ENCODE data around the gene WRAP53. TPM values are rescaled to one million over a fixed set of nuclear protein-coding genes. Genes with fewer than 3 reads are reported as not detected.

The WRAP53 gene
- total RNA-seq, 1 donor from 2014 or later = 13.4 TPM

GRCh38 chr17:7709031-7709430, 20.8 kb downstream of the WRAP53 start:
- no peaks in the 10 kb centered on the region for H3K36me3 Mint-ChIP-seq (ENCODE audit: unreplicated experiment)
- no peak overlapping the region for H3K27ac Mint-ChIP-seq (ENCODE audit: unreplicated experiment)
- H3K4me1 Mint-ChIP-seq (ENCODE audit: unreplicated experiment) = peaks cover 19% of the 10 kb centered on the region
- TF ChIP-seq, protein P1, sequence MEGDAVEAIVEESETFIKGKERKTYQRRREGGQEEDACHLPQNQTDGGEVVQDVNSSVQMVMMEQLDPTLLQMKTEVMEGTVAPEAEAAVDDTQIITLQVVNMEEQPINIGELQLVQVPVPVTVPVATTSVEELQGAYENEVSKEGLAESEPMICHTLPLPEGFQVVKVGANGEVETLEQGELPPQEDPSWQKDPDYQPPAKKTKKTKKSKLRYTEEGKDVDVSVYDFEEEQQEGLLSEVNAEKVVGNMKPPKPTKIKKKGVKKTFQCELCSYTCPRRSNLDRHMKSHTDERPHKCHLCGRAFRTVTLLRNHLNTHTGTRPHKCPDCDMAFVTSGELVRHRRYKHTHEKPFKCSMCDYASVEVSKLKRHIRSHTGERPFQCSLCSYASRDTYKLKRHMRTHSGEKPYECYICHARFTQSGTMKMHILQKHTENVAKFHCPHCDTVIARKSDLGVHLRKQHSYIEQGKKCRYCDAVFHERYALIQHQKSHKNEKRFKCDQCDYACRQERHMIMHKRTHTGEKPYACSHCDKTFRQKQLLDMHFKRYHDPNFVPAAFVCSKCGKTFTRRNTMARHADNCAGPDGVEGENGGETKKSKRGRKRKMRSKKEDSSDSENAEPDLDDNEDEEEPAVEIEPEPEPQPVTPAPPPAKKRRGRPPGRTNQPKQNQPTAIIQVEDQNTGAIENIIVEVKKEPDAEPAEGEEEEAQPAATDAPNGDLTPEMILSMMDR (IDR thresholded peaks at IDR 0.05) = no peak
- H3K4me3 Mint-ChIP-seq (ENCODE audit: unreplicated experiment) = no peak overlapping the region
- H3K27me3 Mint-ChIP-seq (ENCODE audit: unreplicated experiment) = peaks cover 45% of the 10 kb centered on the region
- no peaks in the 10 kb centered on the region for H3K9me3 Mint-ChIP-seq (ENCODE audit: unreplicated experiment)
- no peak for DNase-seq (ENCODE audit: extremely low spot score, unreplicated experiment)

GRCh38 chr17:7710301-7710700, 22.0 kb downstream of the WRAP53 start:
- TF ChIP-seq, protein P1 (IDR thresholded peaks at IDR 0.05) = no peak
- H3K4me1 Mint-ChIP-seq (ENCODE audit: unreplicated experiment) = peaks cover 12% of the 10 kb centered on the region
- no peak overlapping the region for H3K27ac Mint-ChIP-seq (ENCODE audit: unreplicated experiment)
- no peaks in the 10 kb centered on the region for H3K36me3 Mint-ChIP-seq (ENCODE audit: unreplicated experiment)
- no peaks in the 10 kb centered on the region for H3K9me3 Mint-ChIP-seq (ENCODE audit: unreplicated experiment)
- DNase-seq (ENCODE audit: extremely low spot score, unreplicated experiment) = no peak
- peaks cover 45% of the 10 kb centered on the region for H3K27me3 Mint-ChIP-seq (ENCODE audit: unreplicated experiment)
- H3K4me3 Mint-ChIP-seq (ENCODE audit: unreplicated experiment) = no peak overlapping the region

DNA sequence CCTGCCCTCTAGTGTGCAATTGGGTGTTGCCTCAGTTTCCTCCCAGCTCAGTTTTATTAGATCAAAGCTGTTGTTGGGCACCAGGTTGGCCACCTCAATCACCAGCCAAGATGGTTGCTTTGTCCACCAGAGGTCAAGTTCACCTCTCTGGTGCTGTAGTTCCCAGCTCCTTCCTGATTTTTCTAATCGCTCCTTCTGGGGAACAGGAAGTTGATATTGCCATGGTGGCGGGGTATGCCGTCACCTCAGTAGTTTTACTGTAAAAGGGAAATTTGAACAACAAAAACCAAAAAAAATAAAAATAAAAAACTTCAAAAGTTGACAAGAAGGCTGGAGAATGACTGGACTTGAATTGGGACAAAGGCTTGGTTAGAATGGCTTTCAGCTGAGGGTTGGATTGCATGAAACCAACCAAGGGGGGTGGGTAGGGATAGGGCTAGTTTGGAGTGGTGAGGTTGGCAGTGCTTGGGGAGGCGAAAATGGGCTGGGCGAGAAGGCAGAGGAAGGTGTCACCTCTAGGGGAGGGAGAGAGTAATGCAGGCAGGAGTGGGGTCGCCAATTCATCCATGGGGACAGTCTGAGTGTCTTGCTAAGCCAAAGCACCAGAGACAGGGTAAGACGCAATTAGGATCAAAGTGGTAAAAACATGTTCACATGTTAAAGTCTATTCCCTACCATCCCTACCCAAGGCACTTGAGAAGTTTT, 22.9 kb downstream of the WRAP53 start:
- peaks cover 38% of the 10 kb centered on the region for H3K27me3 Mint-ChIP-seq (ENCODE audit: unreplicated experiment)
- TF ChIP-seq, protein P1 (IDR thresholded peaks at IDR 0.05) = peak; percentile 17
- no peak for DNase-seq (ENCODE audit: extremely low spot score, unreplicated experiment)
- no peaks in the 10 kb centered on the region for H3K9me3 Mint-ChIP-seq (ENCODE audit: unreplicated experiment)
- no peaks in the 10 kb centered on the region for H3K36me3 Mint-ChIP-seq (ENCODE audit: unreplicated experiment)
- H3K27ac Mint-ChIP-seq (ENCODE audit: unreplicated experiment) = no peak overlapping the region
- peaks cover 6% of the 10 kb centered on the region for H3K4me1 Mint-ChIP-seq (ENCODE audit: unreplicated experiment)
- no peak overlapping the region for H3K4me3 Mint-ChIP-seq (ENCODE audit: unreplicated experiment)

DNA sequence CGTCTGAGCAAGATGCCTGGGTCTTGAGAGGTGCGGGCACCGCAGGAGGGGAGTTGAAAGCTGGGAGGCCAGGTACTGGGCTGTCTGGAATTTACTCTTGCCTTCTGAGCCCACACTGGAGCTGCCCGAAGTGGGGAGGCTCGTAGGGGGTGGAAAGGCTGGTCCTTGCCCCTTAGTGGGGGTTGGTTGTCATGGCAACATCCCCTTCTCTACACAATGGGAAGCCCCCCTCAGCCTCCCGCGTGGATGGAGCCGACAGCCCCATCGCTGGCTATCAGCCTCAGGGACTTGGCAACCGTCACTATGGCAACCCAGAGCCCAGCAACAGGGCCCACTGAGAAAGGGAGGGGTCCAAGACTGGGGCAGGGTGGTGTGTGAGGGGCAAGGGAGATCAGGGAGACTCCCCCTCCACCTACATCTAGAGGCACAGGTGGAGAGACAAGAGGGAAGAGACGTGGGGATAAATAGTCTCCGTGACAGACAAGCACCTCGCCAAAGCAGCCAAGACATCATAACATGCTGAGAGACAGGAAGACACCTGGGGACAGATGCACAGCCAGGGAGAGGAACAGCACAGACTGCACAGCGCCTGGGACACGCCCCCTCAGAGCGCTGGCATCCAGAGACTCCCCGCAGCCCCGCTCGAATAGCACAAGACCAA, 24.0 kb downstream of the WRAP53 start:
- DNase-seq (ENCODE audit: extremely low spot score, unreplicated experiment) = no peak

GRCh38 chr17:7713782-7714181, 25.5 kb downstream of the WRAP53 start:
- H3K36me3 Mint-ChIP-seq (ENCODE audit: unreplicated experiment) = no peaks in the 10 kb centered on the region
- H3K4me1 Mint-ChIP-seq (ENCODE audit: unreplicated experiment) = peaks cover 18% of the 10 kb centered on the region
- H3K4me3 Mint-ChIP-seq (ENCODE audit: unreplicated experiment) = no peak overlapping the region
- TF ChIP-seq, protein P1 (IDR thresholded peaks at IDR 0.05) = no peak
- no peaks in the 10 kb centered on the region for H3K9me3 Mint-ChIP-seq (ENCODE audit: unreplicated experiment)
- no peak overlapping the region for H3K27ac Mint-ChIP-seq (ENCODE audit: unreplicated experiment)
- peaks cover 38% of the 10 kb centered on the region for H3K27me3 Mint-ChIP-seq (ENCODE audit: unreplicated experiment)
- no peak for DNase-seq (ENCODE audit: extremely low spot score, unreplicated experiment)

More for the DNA sequence above, 24.0 kb downstream of the WRAP53 start:
- peaks cover 8% of the 10 kb centered on the region for H3K4me1 Mint-ChIP-seq (ENCODE audit: unreplicated experiment)
- H3K9me3 Mint-ChIP-seq (ENCODE audit: unreplicated experiment) = no peaks in the 10 kb centered on the region
- H3K4me3 Mint-ChIP-seq (ENCODE audit: unreplicated experiment) = no peak overlapping the region
- H3K27me3 Mint-ChIP-seq (ENCODE audit: unreplicated experiment) = peaks cover 30% of the 10 kb centered on the region
- no peaks in the 10 kb centered on the region for H3K36me3 Mint-ChIP-seq (ENCODE audit: unreplicated experiment)
- no peak overlapping the region for H3K27ac Mint-ChIP-seq (ENCODE audit: unreplicated experiment)
- TF ChIP-seq, protein P1 (IDR thresholded peaks at IDR 0.05) = no peak

All from osteocyte (in vitro differentiated cells).